IPS-20b (cell line): ENCODE data around the gene SEPTIN10.

Source experiments
- H3K27ac ChIP-seq: one replicate; pipeline ENCODE4 v1.5.1; 2013; ENCODE audit warnings: low read length
- H3K27me3 ChIP-seq: 2 replicates; pipeline ENCODE4 v1.6.1; 2013; ENCODE audit warnings: mild to moderate bottlenecking, low read length, inconsistent platforms; ENCODE audit not compliant: insufficient read depth
- H3K36me3 ChIP-seq: 2 replicates; pipeline ENCODE4 v1.6.1; 2013; ENCODE audit warnings: low read depth, mild to moderate bottlenecking, inconsistent platforms, low read length, moderate library complexity; ENCODE audit not compliant: insufficient read depth
- H3K4me1 ChIP-seq: 2 replicates; pipeline ENCODE4 v1.6.1; 2013; ENCODE audit warnings: mild to moderate bottlenecking, control low read depth, inconsistent platforms, low read length, moderate library complexity; ENCODE audit not compliant: insufficient read depth
- H3K4me3 ChIP-seq: 2 replicates; pipeline ENCODE4 v1.5.1; 2013; ENCODE audit warnings: mild to moderate bottlenecking, low read length, inconsistent platforms
- H3K9ac ChIP-seq: 2 replicates; pipeline ENCODE4 v1.6.1; 2013; ENCODE audit warnings: low read depth, mild to moderate bottlenecking, inconsistent platforms, low read length, moderate library complexity
- H3K9me3 ChIP-seq: 2 replicates; pipeline ENCODE4 v1.6.1; 2013; ENCODE audit warnings: mild to moderate bottlenecking, low read depth, low read length, inconsistent platforms; ENCODE audit not compliant: insufficient read depth

Gene SEPTIN10

DNA sequence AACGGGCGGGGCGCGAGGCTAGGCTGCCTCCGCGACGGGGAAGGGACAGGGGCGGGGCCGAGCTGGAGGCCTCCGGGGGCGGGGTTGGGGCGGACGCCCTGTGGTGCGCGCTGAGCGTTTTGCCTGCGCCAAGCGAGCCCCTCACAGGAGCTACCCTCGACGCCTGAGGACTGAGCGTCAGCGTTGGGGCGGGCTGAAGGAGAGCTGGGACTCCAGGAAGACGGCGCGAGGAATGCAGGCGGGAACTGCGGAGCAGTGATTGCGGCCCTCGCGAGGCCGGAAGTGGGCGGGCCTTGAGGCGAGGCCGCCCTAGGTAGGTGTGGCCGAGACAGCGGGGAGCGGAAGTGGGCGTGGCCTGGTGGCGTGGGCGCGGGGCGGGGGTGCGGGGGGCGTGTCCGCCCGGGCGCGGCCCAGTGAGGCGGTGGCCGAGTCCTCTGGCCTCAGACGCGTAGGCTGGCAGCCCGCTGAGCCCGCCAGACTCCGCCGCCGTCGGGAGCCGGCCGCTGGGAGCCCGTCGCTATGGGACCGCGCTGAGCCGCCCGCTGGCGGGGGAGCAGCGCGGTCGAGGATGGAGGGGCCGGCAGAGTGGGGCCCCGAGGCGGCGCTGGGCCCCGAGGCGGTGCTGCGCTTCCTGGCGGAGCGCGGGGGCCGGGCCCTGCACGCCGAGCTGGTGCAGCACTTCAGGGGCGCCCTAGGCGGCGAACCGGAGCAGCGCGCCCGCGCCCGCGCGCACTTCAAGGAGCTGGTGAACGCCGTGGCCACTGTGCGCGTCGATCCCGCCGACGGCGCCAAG, at the start of gene SEPTIN10, which contains the start of gene SOWAHC:
Gene SEPTIN10, minus strand, starts transcription at position 45 of the 793 bp plus-strand sequence. CDS start 139 bp downstream, outside the sequence.
Gene SOWAHC, plus strand, starts transcription at position 443 of the 793 bp plus-strand sequence. Its CDS starts 126 bp downstream, at position 569.
- Histone ChIP-seq H3K9ac (peak within 1 kb of the TSS; percentile 94), H3K9me3 (no peaks in the 10 kb centered on the region), H3K27ac (peak within 1 kb of the TSS; percentile 16), H3K4me1 (peaks cover 27% of the 10 kb centered on the region), H3K36me3 (no peaks in the 10 kb centered on the region), H3K4me3 (peak within 1 kb of the TSS; percentile 89), H3K27me3 (peaks cover 22% of the 10 kb centered on the region)

DNA sequence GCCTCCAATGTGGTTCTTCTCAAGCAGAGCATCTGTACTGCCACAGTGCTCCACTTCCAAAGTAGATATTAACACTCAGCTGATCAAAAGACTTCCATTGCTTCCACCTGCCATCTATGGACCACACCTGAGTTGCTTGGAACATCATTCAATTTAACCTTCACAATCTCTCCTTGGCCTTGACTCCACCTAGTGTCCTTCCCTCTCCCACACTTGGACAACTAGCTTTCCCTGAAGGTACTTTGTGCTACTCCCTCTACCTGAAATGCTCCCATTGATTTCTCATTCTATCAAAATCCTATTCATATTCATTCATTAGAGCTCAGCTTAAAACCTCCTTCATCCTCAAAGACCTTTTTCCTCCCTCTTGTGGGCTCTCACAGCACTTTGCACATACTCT, 49.1 kb upstream of the SEPTIN10 start:
- Histone ChIP-seq H3K36me3 (no peaks in the 10 kb centered on the region), H3K4me3 (no peak overlapping the region), H3K9ac (no peak overlapping the region), H3K27ac (no peak overlapping the region), H3K9me3 (no peaks in the 10 kb centered on the region), H3K27me3 (no peaks in the 10 kb centered on the region), H3K4me1 (peaks cover 2% of the 10 kb centered on the region; the same call in 1 of the 2 replicates)

DNA sequence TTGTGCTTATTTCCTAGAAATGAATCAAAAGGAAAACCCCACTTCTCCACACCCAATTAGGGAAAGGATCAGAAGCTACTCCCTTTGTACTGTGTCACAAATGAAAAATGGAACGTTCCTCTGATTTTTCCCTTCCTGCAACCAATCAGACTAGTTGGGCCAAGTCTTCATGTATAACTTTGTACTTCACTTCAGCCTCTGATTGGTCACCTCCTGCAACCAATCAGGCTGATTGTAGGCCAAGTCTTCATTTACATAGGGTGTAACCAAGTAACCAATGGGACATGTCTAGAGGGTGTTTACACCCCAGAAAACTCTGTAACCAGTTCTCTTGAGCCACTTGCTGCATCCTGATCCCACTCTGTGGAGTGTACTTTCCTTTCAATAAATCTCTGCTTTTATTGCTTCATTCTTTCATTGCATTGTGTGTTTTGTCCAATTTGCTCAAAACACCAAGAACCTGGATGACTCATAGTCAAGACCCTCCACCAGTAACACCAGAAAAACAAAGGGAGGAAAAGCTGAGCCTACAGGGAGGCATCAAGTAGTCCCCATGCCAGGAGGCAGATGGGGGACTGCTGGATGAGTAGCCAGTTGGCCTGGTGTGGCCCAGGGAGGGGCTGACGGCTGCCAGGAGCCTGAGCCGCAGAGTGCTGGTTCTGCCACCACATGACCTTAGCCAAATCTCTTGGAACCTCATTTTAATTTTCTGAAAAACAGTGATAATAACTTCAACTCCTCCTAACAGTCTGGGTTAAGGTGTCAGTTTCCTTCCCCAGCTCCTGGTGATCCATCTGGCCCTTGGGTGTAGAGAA, 46.5 kb upstream of the SEPTIN10 start:
- Histone ChIP-seq H3K9me3 (no peaks in the 10 kb centered on the region), H3K27ac (no peak overlapping the region), H3K27me3 (no peaks in the 10 kb centered on the region), H3K4me1 (peaks cover 2% of the 10 kb centered on the region; the same call in 1 of the 2 replicates), H3K36me3 (no peaks in the 10 kb centered on the region), H3K4me3 (no peak overlapping the region), H3K9ac (no peak overlapping the region)

DNA sequence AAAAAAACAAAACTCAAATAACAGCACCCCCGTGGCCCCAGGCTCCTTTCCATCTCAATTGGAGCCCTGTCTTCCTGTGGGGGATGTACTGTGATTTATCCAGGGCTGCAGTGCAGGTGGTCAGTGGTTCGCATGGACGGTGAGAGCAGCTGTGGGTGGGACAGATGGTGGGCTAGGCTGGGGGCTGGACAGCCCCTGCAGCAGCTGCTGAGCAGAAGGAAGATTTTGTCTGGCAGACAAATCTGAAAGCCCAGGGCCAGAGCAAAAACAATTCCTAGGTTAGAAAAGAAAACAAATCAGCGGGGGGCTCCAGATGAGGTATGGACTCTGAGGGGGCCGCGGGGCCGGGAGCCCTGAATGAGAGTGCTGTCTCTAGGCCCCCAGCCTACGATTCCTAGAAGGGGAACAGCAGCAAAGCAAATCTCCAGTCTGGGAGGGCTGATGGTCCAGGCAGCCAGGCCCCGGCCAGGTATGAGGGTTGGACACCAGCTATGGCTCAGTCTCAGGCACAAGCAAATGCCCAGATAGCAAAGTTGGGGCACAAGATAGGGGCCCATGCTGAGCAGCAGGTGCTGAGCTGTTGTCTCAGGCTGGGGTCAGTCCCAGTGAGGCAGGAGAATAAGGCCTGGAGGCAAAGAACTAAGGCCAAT, 45.8 kb upstream of the SEPTIN10 start:
- Histone ChIP-seq H3K27me3 (no peaks in the 10 kb centered on the region), H3K4me1 (peaks cover 2% of the 10 kb centered on the region; the same call in 1 of the 2 replicates), H3K27ac (no peak overlapping the region), H3K9ac (no peak overlapping the region), H3K36me3 (no peaks in the 10 kb centered on the region), H3K9me3 (no peaks in the 10 kb centered on the region), H3K4me3 (no peak overlapping the region)

DNA sequence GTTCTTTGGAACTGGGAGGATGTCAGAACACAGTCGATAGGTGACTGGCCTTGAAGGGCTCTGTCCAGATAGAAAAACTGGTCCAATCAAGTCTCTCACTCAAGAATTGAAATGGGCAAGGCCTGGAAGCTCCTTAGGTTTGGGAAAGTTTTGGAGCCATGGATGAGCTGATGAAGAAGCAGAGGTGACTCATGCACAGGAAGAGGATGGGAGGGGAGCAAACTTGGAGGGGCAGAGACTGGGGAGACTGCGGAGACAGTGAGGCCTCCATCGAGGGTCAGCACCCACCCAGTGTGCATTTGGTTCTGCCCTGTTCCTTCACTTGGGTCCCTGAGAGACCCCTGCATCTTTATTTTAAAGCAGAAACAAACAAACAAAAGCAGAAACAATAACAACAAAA, 41.5 kb upstream of the SEPTIN10 start:
- H3K9ac ChIP-seq = no peak overlapping the region
- peaks cover 2% of the 10 kb centered on the region; the same call in 1 of the 2 replicates for H3K4me1 ChIP-seq
- H3K4me3 ChIP-seq = no peak overlapping the region
- H3K36me3 ChIP-seq = no peaks in the 10 kb centered on the region
- no peaks in the 10 kb centered on the region for H3K27me3 ChIP-seq
- H3K9me3 ChIP-seq = no peaks in the 10 kb centered on the region
- no peak overlapping the region for H3K27ac ChIP-seq

DNA sequence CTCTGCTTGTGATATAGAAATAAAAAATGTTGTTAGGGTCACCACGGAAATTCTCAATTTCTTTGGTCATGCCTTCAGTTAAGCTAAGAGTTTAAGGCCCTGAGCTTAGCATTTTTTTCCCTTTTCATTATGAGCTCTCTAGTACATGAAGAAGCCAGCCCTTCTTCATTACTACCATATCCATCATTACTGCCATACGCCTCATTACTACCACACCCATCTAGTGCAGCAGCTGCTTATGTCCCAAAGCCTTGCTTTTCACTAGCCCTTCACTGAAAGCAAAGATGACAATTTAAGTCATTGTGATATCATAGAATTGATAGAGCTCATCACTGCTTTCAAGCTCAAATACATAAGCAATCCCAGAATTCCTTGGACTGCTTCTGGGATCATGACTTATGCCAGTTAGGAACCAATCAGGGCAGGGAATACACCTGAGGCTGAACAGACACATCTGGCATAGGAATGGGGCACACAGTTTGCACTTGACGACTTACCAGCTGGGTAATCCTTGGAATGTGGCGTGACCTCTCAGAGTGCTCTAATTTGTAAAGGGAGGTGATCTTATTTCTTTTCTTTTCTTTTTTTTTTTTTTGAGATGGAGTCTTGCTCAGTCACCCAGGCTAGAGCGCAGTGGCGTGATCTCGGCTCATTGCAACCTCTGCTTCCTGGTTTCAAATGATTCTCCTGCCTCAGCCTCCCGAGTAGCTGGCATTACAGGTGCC, 40.7 kb upstream of the SEPTIN10 start:
- Histone ChIP-seq H3K4me3 (no peak overlapping the region), H3K27ac (no peak overlapping the region), H3K9ac (no peak overlapping the region), H3K27me3 (no peaks in the 10 kb centered on the region), H3K4me1 (peaks cover 2% of the 10 kb centered on the region; the same call in 1 of the 2 replicates), H3K36me3 (no peaks in the 10 kb centered on the region), H3K9me3 (no peaks in the 10 kb centered on the region)

DNA sequence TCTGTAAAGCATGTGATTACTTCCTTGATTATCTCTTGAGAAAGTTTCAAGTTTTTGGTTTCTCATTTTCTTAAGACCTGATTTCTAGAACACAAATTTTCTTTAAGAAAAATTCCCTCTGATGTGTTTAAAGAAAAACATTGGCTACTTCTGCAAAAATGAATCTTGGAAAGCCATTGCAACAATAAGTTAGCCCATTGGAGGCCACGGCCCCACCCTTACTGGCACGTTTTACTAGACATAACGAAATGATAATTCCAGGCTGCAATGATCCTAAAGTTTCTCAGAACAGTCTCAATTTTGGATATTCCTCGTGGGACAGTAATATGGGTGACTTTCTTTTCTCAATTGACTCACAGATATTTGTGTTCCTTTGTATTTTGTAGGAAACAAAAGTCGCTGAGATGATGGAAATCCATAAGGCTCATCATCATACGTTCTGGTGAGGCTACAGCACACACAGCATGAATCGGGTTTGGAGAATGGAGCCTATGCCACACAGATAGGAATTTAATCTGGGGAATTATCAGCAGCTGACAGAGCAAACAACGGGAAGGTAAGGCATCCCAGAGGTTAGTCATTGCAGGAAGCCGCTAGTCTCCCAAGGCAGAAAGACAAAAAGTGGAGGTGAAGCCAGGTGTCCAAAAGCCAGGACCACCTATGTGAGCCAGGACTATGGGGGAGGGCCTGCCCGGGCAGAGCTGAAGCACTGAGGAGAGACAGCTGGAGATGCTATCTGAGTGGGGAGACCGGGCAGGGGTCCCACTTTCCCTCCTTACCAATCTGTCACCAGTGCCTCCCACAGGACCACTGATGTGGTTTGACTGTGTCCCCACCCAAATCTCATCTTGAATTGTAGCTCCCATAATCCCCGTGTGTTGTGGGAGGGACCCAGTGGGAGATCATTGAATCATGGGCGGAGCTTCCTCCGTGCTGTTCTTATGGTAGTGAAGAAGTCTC, 36.2 kb upstream of the SEPTIN10 start:
- H3K4me1 ChIP-seq = peaks cover 11% of the 10 kb centered on the region
- H3K27me3 ChIP-seq = no peaks in the 10 kb centered on the region
- H3K4me3 ChIP-seq = no peak overlapping the region
- H3K36me3 ChIP-seq = no peaks in the 10 kb centered on the region
- H3K9ac ChIP-seq = no peak overlapping the region
- H3K27ac ChIP-seq = no peak overlapping the region
- no peaks in the 10 kb centered on the region for H3K9me3 ChIP-seq

DNA sequence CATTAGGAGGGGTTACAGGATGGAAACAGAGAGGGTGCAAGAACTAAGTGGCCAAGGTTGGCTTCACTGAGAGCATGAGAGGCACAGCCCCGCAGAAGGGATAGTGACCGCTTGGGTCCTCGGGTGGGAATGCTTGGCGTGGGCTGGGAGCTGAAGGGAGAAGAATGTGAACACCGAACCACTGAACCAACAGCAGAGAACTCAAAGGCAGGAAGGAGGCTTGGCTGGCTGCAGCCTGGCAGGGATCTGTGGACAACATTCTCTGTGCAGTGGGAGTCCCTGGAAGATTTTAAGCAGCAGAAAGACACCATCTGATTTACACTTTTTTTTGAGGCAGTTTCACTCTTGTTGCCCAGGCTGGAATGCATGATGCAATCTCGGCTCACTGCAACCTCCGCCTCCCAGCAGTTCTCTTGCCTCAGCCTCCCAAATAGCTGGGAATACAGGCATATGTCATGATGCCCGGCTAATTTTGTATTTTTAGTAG, 34.3 kb upstream of the SEPTIN10 start:
- Histone ChIP-seq H3K27me3 (no peaks in the 10 kb centered on the region), H3K4me3 (no peak overlapping the region), H3K36me3 (no peaks in the 10 kb centered on the region), H3K27ac (no peak overlapping the region), H3K9ac (no peak overlapping the region), H3K9me3 (no peaks in the 10 kb centered on the region), H3K4me1 (peaks cover 16% of the 10 kb centered on the region)

DNA sequence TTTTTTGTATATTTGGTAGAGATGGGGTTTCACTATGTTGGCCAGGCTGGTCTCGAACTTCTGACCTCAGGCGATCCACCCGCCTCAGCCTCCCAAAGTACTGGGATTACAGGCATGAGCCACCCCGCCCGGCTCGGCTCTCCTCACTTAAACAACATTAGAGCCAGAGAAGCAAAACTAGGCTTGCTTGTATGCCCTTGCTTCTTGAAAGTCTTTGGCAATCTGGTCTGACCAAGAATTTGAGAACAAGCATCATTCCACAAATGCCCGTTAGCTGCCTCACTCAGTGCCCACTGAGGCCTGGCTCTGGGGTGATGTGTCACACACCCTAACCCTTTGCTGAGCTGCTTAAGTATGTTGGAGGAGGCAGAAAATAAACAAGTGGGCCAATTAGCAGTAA, 33.9 kb upstream of the SEPTIN10 start:
- Histone ChIP-seq H3K4me1 (peaks cover 16% of the 10 kb centered on the region), H3K36me3 (no peaks in the 10 kb centered on the region), H3K27ac (no peak overlapping the region), H3K9me3 (no peaks in the 10 kb centered on the region), H3K4me3 (no peak overlapping the region), H3K27me3 (no peaks in the 10 kb centered on the region), H3K9ac (no peak overlapping the region)

DNA sequence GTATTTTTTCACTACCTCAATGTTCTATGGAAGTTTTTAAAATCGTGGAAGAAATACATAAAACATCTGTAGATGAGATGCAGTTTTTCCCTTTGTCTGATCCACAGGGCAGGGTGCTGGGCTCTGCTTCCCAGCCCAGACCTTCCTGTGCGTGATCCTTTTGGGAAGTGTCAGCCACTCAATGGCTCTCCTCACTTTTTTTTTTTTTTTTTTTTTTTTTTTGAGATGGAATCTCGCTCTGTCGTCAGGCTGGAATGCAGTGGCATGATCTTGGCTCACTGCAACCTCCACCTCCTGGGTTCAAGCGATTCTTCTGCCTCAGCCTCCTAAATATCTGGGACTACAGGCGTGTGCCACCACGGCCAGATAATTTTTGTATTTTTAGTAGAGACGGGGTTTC, 33.2 kb upstream of the SEPTIN10 start:
- H3K9ac ChIP-seq = no peak overlapping the region
- no peaks in the 10 kb centered on the region for H3K27me3 ChIP-seq
- H3K9me3 ChIP-seq = no peaks in the 10 kb centered on the region
- H3K4me3 ChIP-seq = no peak overlapping the region
- H3K27ac ChIP-seq = no peak overlapping the region
- H3K4me1 ChIP-seq = peaks cover 16% of the 10 kb centered on the region
- H3K36me3 ChIP-seq = no peaks in the 10 kb centered on the region
